ENCODE measurements around the gene ASXL1. TPM values are rescaled to one million over a fixed set of nuclear protein-coding genes. Genes with fewer than 3 reads are reported as not detected.

The ASXL1 gene
- total RNA-seq, 2 donors from 2014 or later: 74.5 to 135 TPM

- ATAC-seq (ENCODE audit: insufficient number of reproducible peaks, low FRiP score, low read depth) (no peak), DNase-seq (ENCODE audit: low spot score) (no peak)
- no peaks in the 10 kb centered on the region for H3K36me3 ChIP-seq
- peaks cover 31 to 83% of the 10 kb centered on the region in 2 donors for H3K4me1 ChIP-seq (ENCODE audit: control insufficient read depth in 1 of 2, low read depth in 2 of 2)
- H3K4me3 ChIP-seq: no peak overlapping the region
- H3K9me3 ChIP-seq: no peaks in the 10 kb centered on the region
- H3K27ac ChIP-seq: no peak overlapping the region
- TF ChIP-seq, protein P1, sequence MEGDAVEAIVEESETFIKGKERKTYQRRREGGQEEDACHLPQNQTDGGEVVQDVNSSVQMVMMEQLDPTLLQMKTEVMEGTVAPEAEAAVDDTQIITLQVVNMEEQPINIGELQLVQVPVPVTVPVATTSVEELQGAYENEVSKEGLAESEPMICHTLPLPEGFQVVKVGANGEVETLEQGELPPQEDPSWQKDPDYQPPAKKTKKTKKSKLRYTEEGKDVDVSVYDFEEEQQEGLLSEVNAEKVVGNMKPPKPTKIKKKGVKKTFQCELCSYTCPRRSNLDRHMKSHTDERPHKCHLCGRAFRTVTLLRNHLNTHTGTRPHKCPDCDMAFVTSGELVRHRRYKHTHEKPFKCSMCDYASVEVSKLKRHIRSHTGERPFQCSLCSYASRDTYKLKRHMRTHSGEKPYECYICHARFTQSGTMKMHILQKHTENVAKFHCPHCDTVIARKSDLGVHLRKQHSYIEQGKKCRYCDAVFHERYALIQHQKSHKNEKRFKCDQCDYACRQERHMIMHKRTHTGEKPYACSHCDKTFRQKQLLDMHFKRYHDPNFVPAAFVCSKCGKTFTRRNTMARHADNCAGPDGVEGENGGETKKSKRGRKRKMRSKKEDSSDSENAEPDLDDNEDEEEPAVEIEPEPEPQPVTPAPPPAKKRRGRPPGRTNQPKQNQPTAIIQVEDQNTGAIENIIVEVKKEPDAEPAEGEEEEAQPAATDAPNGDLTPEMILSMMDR (IDR thresholded peaks at IDR 0.05): no peak
- no peaks in the 10 kb centered on the region for H3K27me3 ChIP-seq (replicated peaks; ENCODE audit: insufficient read depth)
Measured at GRCh38 chr20:32363492-32363891, 5.4 kb downstream of the ASXL1 start.

DNA sequence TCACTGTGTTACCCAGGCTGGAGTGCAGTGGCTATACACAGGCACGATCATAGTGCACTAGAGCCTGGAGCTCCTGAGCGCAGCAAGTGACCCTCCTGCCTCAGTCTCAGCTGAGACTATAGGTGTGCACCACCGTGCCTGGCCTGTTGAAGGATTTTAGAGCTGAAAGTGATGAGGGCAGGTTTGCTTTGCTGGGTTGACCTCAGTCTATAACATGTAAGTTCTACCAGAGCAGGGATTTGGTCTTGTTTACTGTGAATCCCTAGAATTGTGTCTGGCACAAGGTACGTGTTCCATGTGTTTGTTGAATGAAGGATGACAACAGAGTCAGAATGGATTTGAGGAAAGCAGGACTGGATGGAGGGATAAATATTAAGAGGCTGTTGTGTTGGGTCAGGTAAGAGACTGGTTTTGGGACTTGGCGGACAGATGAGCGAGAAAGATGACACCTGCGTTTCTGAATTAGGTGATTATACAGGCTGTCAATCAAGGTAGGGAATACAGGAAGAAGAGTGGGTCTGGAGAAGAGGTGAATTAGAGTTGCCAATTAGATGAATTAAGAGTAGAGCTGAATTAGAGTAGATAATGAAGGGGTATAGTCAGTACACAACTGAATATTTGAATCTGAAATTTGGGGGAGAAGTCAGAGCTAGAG, 6.5 kb downstream of the ASXL1 start:
- H3K27me3 ChIP-seq (replicated peaks; ENCODE audit: insufficient read depth): no peaks in the 10 kb centered on the region
- TF ChIP-seq, protein P1 (IDR thresholded peaks at IDR 0.05): no peak
- no peak for DNase-seq (ENCODE audit: low spot score)
- H3K9me3 ChIP-seq: no peaks in the 10 kb centered on the region
- no peak for ATAC-seq (ENCODE audit: insufficient number of reproducible peaks, low FRiP score, low read depth)
- H3K4me3 ChIP-seq: no peak overlapping the region
- no peaks in the 10 kb centered on the region for H3K36me3 ChIP-seq
- H3K27ac ChIP-seq: no peak overlapping the region
- H3K4me1 ChIP-seq (ENCODE audit: control insufficient read depth in 1 of 2, low read depth in 2 of 2): peaks cover 31 to 83% of the 10 kb centered on the region in 2 donors

GRCh38 chr20:32365564-32365963, 7.4 kb downstream of the ASXL1 start:
- DNase-seq (ENCODE audit: low spot score) (no peak), ATAC-seq (ENCODE audit: insufficient number of reproducible peaks, low FRiP score, low read depth) (no peak)
- TF ChIP-seq, protein P1 (IDR thresholded peaks at IDR 0.05): no peak
- no peak overlapping the region for H3K27ac ChIP-seq
- no peak overlapping the region for H3K4me3 ChIP-seq
- peaks cover 22 to 75% of the 10 kb centered on the region in 2 donors for H3K4me1 ChIP-seq (ENCODE audit: control insufficient read depth in 1 of 2, low read depth in 2 of 2)
- H3K27me3 ChIP-seq (replicated peaks; ENCODE audit: insufficient read depth): no peaks in the 10 kb centered on the region
- no peaks in the 10 kb centered on the region for H3K9me3 ChIP-seq
- no peaks in the 10 kb centered on the region for H3K36me3 ChIP-seq

DNA sequence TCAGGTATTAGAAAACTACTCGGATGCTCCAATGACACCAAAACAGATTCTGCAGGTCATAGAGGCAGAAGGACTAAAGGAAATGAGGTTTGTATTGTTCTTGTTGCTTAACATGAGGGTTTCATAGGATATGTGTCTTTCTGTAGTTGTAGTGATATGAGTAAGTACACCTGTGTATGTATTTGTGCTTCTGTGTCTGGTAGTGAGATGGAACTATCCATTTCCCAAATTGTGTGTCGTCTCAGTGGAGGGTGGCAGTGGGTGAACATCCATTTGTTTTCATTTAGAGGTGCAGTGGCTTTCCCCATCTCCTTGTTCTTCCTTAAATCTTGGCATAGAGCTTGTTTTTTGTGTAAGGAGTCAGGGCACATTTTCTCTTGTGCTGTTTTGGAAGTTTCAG, 8.2 kb downstream of the ASXL1 start:
- Histone ChIP-seq H3K27ac (peak overlapping the region in 1 of 2 donors; percentile 16), H3K27me3 (replicated peaks; ENCODE audit: insufficient read depth) (no peaks in the 10 kb centered on the region), H3K4me3 (no peak overlapping the region), H3K9me3 (no peaks in the 10 kb centered on the region), H3K4me1 (ENCODE audit: control insufficient read depth in 1 of 2, low read depth in 2 of 2) (peaks cover 21 to 67% of the 10 kb centered on the region in 2 donors), H3K36me3 (no peaks in the 10 kb centered on the region)
- TF ChIP-seq, protein P1 (IDR thresholded peaks at IDR 0.05): no peak
- ATAC-seq (ENCODE audit: insufficient number of reproducible peaks, low FRiP score, low read depth): no peak
- DNase-seq (ENCODE audit: low spot score): no peak

DNA sequence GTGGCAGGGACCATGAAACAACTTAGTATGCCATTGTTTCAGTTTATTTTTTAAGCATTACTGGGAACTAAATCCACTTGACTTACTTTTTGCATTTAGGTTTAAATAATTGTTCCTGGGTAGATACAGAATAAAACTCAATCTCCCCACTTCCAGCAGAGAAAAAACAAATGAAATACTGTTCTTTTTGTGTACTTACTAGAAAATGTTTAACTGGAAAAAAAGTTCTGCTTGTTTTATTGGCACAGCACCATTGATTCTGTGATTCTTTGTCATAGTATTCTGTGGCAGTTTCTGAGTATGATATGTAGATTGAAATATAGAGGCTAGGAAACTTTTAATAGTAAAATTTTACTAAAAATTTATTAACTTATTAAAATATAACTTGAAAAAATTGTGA, 10.2 kb downstream of the ASXL1 start:
- TF ChIP-seq, protein P1 (IDR thresholded peaks at IDR 0.05): no peak
- no peaks in the 10 kb centered on the region for H3K36me3 ChIP-seq
- DNase-seq (ENCODE audit: low spot score) (no peak), ATAC-seq (ENCODE audit: insufficient number of reproducible peaks, low FRiP score, low read depth) (no peak)
- H3K27ac ChIP-seq: no peak overlapping the region
- no peak overlapping the region for H3K4me3 ChIP-seq
- no peaks in the 10 kb centered on the region for H3K27me3 ChIP-seq (replicated peaks; ENCODE audit: insufficient read depth)
- H3K4me1 ChIP-seq (ENCODE audit: control insufficient read depth in 1 of 2, low read depth in 2 of 2): peaks cover 13 to 50% of the 10 kb centered on the region in 2 donors
- H3K9me3 ChIP-seq: no peaks in the 10 kb centered on the region
